K562 (cell line): Measurements from ENCODE around the gene SMC5. TPM values are rescaled to one million over a fixed set of nuclear protein-coding genes. Genes with fewer than 3 reads are reported as not detected.

ENCODE experiments used
- ATAC-seq: fragments of 200-7000 bp; cut with Tn5 transposase; 3 replicates; pipeline ENCODE4 v1.9.1; 2020; ENCODE audit warnings: moderate library complexity
- BruUV-seq: library from RNA; stranded (reverse); fragments of 400-500 nt; replicated peaks from 2 replicates; lab custom pipeline; 2021; lab: Mats Ljungman, UMichigan
- CTCF ChIA-PET: fragments of 300-600 bp; formaldehyde crosslinking; extraction: SDS; loops from one replicate; lab custom pipeline; 2021; ENCODE audit warnings: low intra/inter-chr PET ratio; lab: Yijun Ruan, JAX
- POLR2A ChIA-PET: fragments of 300-600, 350-650 bp; sonication (Branson Sonifier 250); formaldehyde crosslinking; extraction: SDS; loops from one replicate; lab custom pipeline; 2021; ENCODE audit warnings: antibody characterized with exemption, inconsistent platforms; lab: Yijun Ruan, JAX
- DNase-seq, 4 experiments: peaks; one replicate each; pipeline versions ENCODE4 v3.0.0 to v3.0.0-alpha.2; 2011 to 2018; ENCODE audit warnings: low spot score in 3 of 4, mixed read lengths in 3 of 4; ENCODE audit errors: extremely low read depth in 1 of 4
- FAIRE-seq: peaks from 2 replicates; lab custom pipeline; 2011; peaks lifted over from hg19 to GRCh38; lab: Jason Lieb, UNC
- H2AFZ ChIP-seq: 2 replicates; pipeline ENCODE4 v1.6.0; 2011; ENCODE audit warnings: low read depth, low read length, control low read depth, inconsistent platforms
- H3K27ac ChIP-seq: fragments of 200-600 bp; 3 replicates; pipeline ENCODE4 v1.8.0; 2011; ENCODE audit warnings: low read depth, mild to moderate bottlenecking, control low read depth, inconsistent platforms, low read length, moderate library complexity, mixed read lengths; ENCODE audit errors: extremely low read depth
- H3K27me3 ChIP-seq, 2 experiments: fragments of 300-600 bp in 1 of 2; 2 replicates in 1 of 2; 3 replicates in 1 of 2; pipeline versions ENCODE4 v1.6.0 to v1.8.0; 2011; ENCODE audit warnings: inconsistent platforms in 2 of 2, low read length in 2 of 2, mild to moderate bottlenecking in 1 of 2, mixed read lengths in 1 of 2, moderate library complexity in 1 of 2; ENCODE audit not compliant: control insufficient read depth in 2 of 2, insufficient read depth in 2 of 2
- H3K36me3 ChIP-seq: fragments of 300-600 bp; 3 replicates; pipeline ENCODE4 v1.8.0; 2011; ENCODE audit warnings: mild to moderate bottlenecking, low read length, inconsistent platforms; ENCODE audit not compliant: control insufficient read depth, insufficient read depth
- H3K4me1 ChIP-seq, 2 experiments: fragments of 200-600 bp in 1 of 2; replicated peaks in 1 of 2; 2 replicates in 1 of 2; 3 replicates in 1 of 2; pipeline versions ENCODE4 v1.5.1 to v1.8.0; 2011; ENCODE audit warnings: inconsistent platforms in 2 of 2, low read length in 2 of 2, mild to moderate bottlenecking in 1 of 2, mixed read lengths in 1 of 2, moderate library complexity in 1 of 2; ENCODE audit not compliant: control insufficient read depth in 2 of 2, insufficient read depth in 2 of 2
- H3K4me2 ChIP-seq: 2 replicates; pipeline ENCODE4 v1.6.1; 2011; ENCODE audit warnings: low read length, control low read depth, inconsistent platforms, mixed read lengths; ENCODE audit not compliant: insufficient read depth
- H3K4me3 ChIP-seq: fragments of 200-600 bp; sonication (generic), shearing (Covaris generic); 2 replicates; pipeline ENCODE4 v1.5.1; 2016; ENCODE audit warnings: control low read depth, inconsistent platforms
- H3K79me2 ChIP-seq: fragments of 200-600 bp; 3 replicates; pipeline ENCODE4 v1.8.0; 2011; ENCODE audit warnings: low read length, inconsistent platforms; ENCODE audit not compliant: control insufficient read depth, insufficient read depth
- H3K9ac ChIP-seq, 2 experiments: 2 replicates each; pipeline versions ENCODE4 v1.6.0 to v1.6.1; 2011; ENCODE audit warnings: low read depth in 2 of 2, low read length in 2 of 2, control low read depth in 1 of 2, inconsistent platforms in 1 of 2, mild to moderate bottlenecking in 1 of 2, mixed read lengths in 1 of 2; ENCODE audit not compliant: insufficient read depth in 1 of 2
- H3K9me1 ChIP-seq: one replicate; pipeline ENCODE4 v1.6.0; 2011; ENCODE audit warnings: inconsistent platforms, mild to moderate bottlenecking, low read length, moderate library complexity; ENCODE audit not compliant: control insufficient read depth, insufficient read depth
- H3K9me3 ChIP-seq: replicated peaks from 2 replicates; pipeline ENCODE4 v1.5.1; 2011; ENCODE audit warnings: low read depth, low read length, inconsistent platforms; ENCODE audit not compliant: control insufficient read depth, insufficient read depth
- H4K20me1 ChIP-seq: replicated peaks from 2 replicates; pipeline ENCODE4 v1.6.1; 2011; ENCODE audit warnings: low read length, inconsistent platforms, mixed read lengths; ENCODE audit not compliant: control insufficient read depth, insufficient read depth
- ATF2 ChIP-seq: sonication (generic); formaldehyde crosslinking; IDR thresholded peaks from 2 replicates; pipeline ENCODE4 v1.8.1; 2022; ENCODE audit warnings: missing genetic modification reagents
- DNMT1 ChIP-seq: fragments of 450-650 bp; IDR thresholded peaks from 2 replicates; pipeline ENCODE4 v1.6.1; 2016; ENCODE audit warnings: antibody characterized with exemption, mild to moderate bottlenecking
- FUS ChIP-seq: fragments of 200-400 bp; formaldehyde crosslinking; optimal IDR thresholded peaks from 2 replicates; pipeline ENCODE3; 2017; ENCODE audit warnings: low read depth, low read length
- IFI16 ChIP-seq: fragments of 250-450 bp; sonication (Bioruptor Pico); IDR thresholded peaks from 2 replicates; pipeline ENCODE4 v2.1.2; 2022; ENCODE audit warnings: mild to moderate bottlenecking, inconsistent platforms
- KLF10 ChIP-seq: fragments of 250-450 bp; sonication (Bioruptor Pico); IDR thresholded peaks from 2 replicates; pipeline ENCODE4 v1.6.1; 2021; ENCODE audit warnings: matching md5 sums
- PHB2 ChIP-seq: fragments of 450-650 bp; IDR thresholded peaks from 2 replicates; pipeline ENCODE4 v1.6.1; 2017; ENCODE audit warnings: low read depth
- SMARCC2 ChIP-seq: fragments of 450-650 bp; IDR thresholded peaks from 2 replicates; pipeline ENCODE4 v1.6.1; 2017; ENCODE audit warnings: antibody characterized with exemption, moderate library complexity, mild to moderate bottlenecking, low read depth
- TEAD2 ChIP-seq: fragments of 450-650 bp; IDR thresholded peaks from 2 replicates; pipeline ENCODE4 v1.6.1; 2016; ENCODE audit warnings: missing genetic modification characterization, control low read depth, missing compliant biosample characterization
- USF2 ChIP-seq: sonication (generic); formaldehyde crosslinking; IDR thresholded peaks from 2 replicates; pipeline ENCODE4 v1.5.0; 2020; ENCODE audit warnings: missing genetic modification reagents
- ZNF12 ChIP-seq: sonication (generic); formaldehyde crosslinking; IDR thresholded peaks from 2 replicates; pipeline ENCODE4 v1.4.0; 2020; ENCODE audit warnings: mild to moderate bottlenecking, missing genetic modification reagents
- WGBS: fragments of 100-300 bp; shearing (Covaris generic); methylation state at CpG from one replicate; pipeline ENCODE4 v1.1.6; 2016; ENCODE audit warnings: low coverage, mixed read lengths; ENCODE audit not compliant: insufficient coverage; ENCODE audit errors: missing lambda C conversion rate; 5-methylcytosine and 5-hydroxymethylcytosine counted together
- in situ Hi-C: fragments of 300-500 bp; cut with MboI; formaldehyde crosslinking; loops from 4 replicates; pipeline ENCODE4 v1.15.0; 2018; ENCODE audit warnings: inconsistent platforms, mixed read lengths
- intact Hi-C: fragments of 100-400 bp; cut with micrococcal nuclease; formaldehyde crosslinking; loops from 2 replicates; pipeline ENCODE4 v1.14.2; 2022
- polyA plus RNA-seq, 8 experiments: library from polyadenylated mRNA; depleted of rRNA in 4 of 8; stranded (reverse) in 5 of 8; unstranded in 3 of 8; fragments of >200 nt; fragmentation: Nextera tagmentation in 2 of 8; fragmentation: Illumina TruSeq in 1 of 8; extraction: Ambion mirVana in 2 of 8; extraction: Trizol in 1 of 8; gene quantifications; 2 replicates each; pipeline versions ENCODE4 v1.2.1 to v1.2.3, GENCODE V29; 2011 to 2014; ENCODE audit warnings: inconsistent platforms in 1 of 8, missing spikeins in 1 of 8
- total RNA-seq, 7 experiments: library from RNA; depleted of rRNA in 6 of 7; stranded (reverse); fragments of >200 nt in 6 of 7; fragmentation: Illumina TruSeq in 2 of 7; extraction: Trizol in 2 of 7; gene quantifications; 2 replicates each; pipeline versions ENCODE4 v1.2.1 to v1.2.3, GENCODE V29; 2011 to 2021; ENCODE audit warnings: low replicate concordance in 1 of 7
- TF ChIP-seq, protein P1 (sequence below): sonication (generic); formaldehyde crosslinking; IDR thresholded peaks from 2 replicates; pipeline ENCODE4 v1.8.1; 2023; ENCODE audit warnings: mild to moderate bottlenecking, missing genetic modification reagents
- TF ChIP-seq, protein P2 (sequence below): fragments of 250-450 bp; sonication (Bioruptor Pico); IDR thresholded peaks from 2 replicates; pipeline ENCODE4 v1.4.0; 2020

Gene SMC5
- total and polyA plus RNA-seq, 9 of the 15 experiments (the other 6 are each of a cell fraction or from before 2014, with no cell fraction given): 3.5 to 43.2 (median 21.4) TPM

DNA sequence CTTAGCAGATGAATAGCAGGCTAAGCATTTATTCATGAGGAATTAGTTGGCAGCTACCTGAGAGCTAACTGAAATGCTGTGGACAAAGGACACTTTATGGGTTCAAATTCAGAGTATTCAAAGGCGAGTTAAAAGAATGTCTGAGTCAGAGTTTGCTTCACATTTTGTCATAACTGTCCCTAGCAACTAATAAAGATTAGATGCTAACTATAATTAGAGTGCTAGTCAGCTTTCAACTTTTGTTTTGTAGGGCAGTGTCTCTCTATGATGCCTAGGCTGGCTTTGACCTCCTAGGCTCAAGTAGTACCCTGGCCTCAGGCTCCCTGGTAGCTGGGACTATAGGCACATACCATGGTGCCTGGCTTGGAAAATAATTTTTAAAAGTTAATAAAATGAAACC lies 4.6 kb downstream of the SMC5 start (continued):
- TF ChIP-seq, protein P1, sequence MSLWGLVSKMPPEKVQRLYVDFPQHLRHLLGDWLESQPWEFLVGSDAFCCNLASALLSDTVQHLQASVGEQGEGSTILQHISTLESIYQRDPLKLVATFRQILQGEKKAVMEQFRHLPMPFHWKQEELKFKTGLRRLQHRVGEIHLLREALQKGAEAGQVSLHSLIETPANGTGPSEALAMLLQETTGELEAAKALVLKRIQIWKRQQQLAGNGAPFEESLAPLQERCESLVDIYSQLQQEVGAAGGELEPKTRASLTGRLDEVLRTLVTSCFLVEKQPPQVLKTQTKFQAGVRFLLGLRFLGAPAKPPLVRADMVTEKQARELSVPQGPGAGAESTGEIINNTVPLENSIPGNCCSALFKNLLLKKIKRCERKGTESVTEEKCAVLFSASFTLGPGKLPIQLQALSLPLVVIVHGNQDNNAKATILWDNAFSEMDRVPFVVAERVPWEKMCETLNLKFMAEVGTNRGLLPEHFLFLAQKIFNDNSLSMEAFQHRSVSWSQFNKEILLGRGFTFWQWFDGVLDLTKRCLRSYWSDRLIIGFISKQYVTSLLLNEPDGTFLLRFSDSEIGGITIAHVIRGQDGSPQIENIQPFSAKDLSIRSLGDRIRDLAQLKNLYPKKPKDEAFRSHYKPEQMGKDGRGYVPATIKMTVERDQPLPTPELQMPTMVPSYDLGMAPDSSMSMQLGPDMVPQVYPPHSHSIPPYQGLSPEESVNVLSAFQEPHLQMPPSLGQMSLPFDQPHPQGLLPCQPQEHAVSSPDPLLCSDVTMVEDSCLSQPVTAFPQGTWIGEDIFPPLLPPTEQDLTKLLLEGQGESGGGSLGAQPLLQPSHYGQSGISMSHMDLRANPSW (CRISPR knock-in tag): no peak
- no peak for TF ChIP-seq TEAD2 (tag)
- TF ChIP-seq ATF2 (CRISPR knock-in tag): no peak
- TF ChIP-seq PHB2: no peak
- TF ChIP-seq ZNF12 (CRISPR knock-in tag): no peak
- no peak for TF ChIP-seq DNMT1
- TF ChIP-seq IFI16 (CRISPR knock-in tag): no peak

- peaks cover 53% of the 10 kb centered on the region for H3K36me3 ChIP-seq
- BruUV-seq: no TSS peak
- DNase-seq (no peak), ATAC-seq (no peak), FAIRE-seq (no peak)
- in situ Hi-C loops: no loop called here
- intact Hi-C loops: no loop called here
- no peaks in the 10 kb centered on the region for H3K27me3 ChIP-seq
- H2AFZ ChIP-seq: no peak overlapping the region
- H3K4me3 ChIP-seq: no peak overlapping the region
- H3K27ac ChIP-seq: no peak overlapping the region
- H3K9me1 ChIP-seq: no peaks in the 10 kb centered on the region
- H3K9ac ChIP-seq: no peak overlapping the region
- POLR2A ChIA-PET: no interaction called here
- no peaks in the 10 kb centered on the region for H3K4me1 ChIP-seq
- no peaks in the 10 kb centered on the region for H4K20me1 ChIP-seq
- peaks cover 8% of the 10 kb centered on the region; the same call in 2 of the 3 replicates for H3K79me2 ChIP-seq
- CTCF ChIA-PET: no interaction called here
- H3K4me2 ChIP-seq: no peak overlapping the region
- no peaks in the 10 kb centered on the region for H3K9me3 ChIP-seq
- 94% methylated on average over 2 of the region's 2 CpGs for WGBS
- no peak for TF ChIP-seq KLF10
- TF ChIP-seq SMARCC2: no peak
- TF ChIP-seq IFI16 (CRISPR knock-in tag): no peak
- no peak for TF ChIP-seq USF2
- TF ChIP-seq, protein P2, sequence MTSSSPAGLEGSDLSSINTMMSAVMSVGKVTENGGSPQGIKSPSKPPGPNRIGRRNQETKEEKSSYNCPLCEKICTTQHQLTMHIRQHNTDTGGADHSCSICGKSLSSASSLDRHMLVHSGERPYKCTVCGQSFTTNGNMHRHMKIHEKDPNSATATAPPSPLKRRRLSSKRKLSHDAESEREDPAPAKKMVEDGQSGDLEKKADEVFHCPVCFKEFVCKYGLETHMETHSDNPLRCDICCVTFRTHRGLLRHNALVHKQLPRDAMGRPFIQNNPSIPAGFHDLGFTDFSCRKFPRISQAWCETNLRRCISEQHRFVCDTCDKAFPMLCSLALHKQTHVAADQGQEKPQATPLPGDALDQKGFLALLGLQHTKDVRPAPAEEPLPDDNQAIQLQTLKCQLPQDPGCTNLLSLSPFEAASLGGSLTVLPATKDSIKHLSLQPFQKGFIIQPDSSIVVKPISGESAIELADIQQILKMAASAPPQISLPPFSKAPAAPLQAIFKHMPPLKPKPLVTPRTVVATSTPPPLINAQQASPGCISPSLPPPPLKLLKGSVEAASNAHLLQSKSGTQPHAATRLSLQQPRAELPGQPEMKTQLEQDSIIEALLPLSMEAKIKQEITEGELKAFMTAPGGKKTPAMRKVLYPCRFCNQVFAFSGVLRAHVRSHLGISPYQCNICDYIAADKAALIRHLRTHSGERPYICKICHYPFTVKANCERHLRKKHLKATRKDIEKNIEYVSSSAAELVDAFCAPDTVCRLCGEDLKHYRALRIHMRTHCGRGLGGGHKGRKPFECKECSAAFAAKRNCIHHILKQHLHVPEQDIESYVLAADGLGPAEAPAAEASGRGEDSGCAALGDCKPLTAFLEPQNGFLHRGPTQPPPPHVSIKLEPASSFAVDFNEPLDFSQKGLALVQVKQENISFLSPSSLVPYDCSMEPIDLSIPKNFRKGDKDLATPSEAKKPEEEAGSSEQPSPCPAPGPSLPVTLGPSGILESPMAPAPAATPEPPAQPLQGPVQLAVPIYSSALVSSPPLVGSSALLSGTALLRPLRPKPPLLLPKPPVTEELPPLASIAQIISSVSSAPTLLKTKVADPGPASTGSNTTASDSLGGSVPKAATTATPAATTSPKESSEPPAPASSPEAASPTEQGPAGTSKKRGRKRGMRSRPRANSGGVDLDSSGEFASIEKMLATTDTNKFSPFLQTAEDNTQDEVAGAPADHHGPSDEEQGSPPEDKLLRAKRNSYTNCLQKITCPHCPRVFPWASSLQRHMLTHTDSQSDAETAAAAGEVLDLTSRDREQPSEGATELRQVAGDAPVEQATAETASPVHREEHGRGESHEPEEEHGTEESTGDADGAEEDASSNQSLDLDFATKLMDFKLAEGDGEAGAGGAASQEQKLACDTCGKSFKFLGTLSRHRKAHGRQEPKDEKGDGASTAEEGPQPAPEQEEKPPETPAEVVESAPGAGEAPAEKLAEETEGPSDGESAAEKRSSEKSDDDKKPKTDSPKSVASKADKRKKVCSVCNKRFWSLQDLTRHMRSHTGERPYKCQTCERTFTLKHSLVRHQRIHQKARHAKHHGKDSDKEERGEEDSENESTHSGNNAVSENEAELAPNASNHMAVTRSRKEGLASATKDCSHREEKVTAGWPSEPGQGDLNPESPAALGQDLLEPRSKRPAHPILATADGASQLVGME (CRISPR knock-in tag): no peak
- TF ChIP-seq FUS: no peak
These were observed 19.5 kb downstream of the SMC5 start for GRCh38 chr9:70278305-70278704.
